HG02678 (cell line): ENCODE results near the gene VWDE.

Experiments
- ATAC-seq: cut with Tn5 transposase; IDR thresholded peaks from one replicate; pipeline ENCODE4 v1.9.1; 2021; ENCODE audit warnings: mild to moderate bottlenecking, moderate library complexity; ENCODE audit not compliant: unreplicated experiment

Gene VWDE

GRCh38 chr7:12291870-12292269 is 111.8 kb downstream of the VWDE start:
- no peak for ATAC-seq

- no peak for ATAC-seq
Measured at GRCh38 chr7:12290761-12291160, 112.9 kb downstream of the VWDE start.

- ATAC-seq, result no peak
Measured at GRCh38 chr7:12289996-12290395, 113.7 kb downstream of the VWDE start.

- ATAC-seq, result no peak
Measured at GRCh38 chr7:12287901-12288300, 115.8 kb downstream of the VWDE start.

GRCh38 chr7:12281038-12281437 is 122.6 kb downstream of the VWDE start:
- no peak for ATAC-seq
